HepG2 (cell line): ENCODE measurements around the gene HABP4. TPM values are rescaled to one million over a fixed set of nuclear protein-coding genes. Genes with fewer than 3 reads are reported as not detected.
A peak's percentile ranks its signal among the peaks of the same experiment; 100 is the strongest.

Experiments
- ATAC-seq: fragments of 200-7000 bp; cut with Tn5 transposase; 3 replicates; pipeline ENCODE4 v1.9.1; 2020; ENCODE audit warnings: mild to moderate bottlenecking, moderate library complexity
- BruUV-seq: library from RNA; stranded (reverse); fragments of 400-500 nt; replicated peaks from 2 replicates; lab custom pipeline; 2021; lab: Mats Ljungman, UMichigan
- CTCF ChIA-PET: fragments of 300-600 bp; formaldehyde crosslinking; extraction: SDS; loops from one replicate; lab custom pipeline; 2021; ENCODE audit warnings: low total read pairs, inconsistent platforms, low intra/inter-chr PET ratio; lab: Yijun Ruan, JAX
- POLR2A ChIA-PET: fragments of 350-600 bp; sonication (Branson Sonifier 250); formaldehyde crosslinking; loops from one replicate; lab custom pipeline; 2020; ENCODE audit warnings: antibody characterized with exemption, inconsistent platforms; lab: Yijun Ruan, JAX
- DNase-seq: peaks from one replicate; pipeline ENCODE4 v3.0.0-alpha.2; 2015; ENCODE audit warnings: low spot score
- FAIRE-seq: peaks from 3 replicates; lab custom pipeline; 2011; peaks lifted over from hg19 to GRCh38; lab: Jason Lieb, UNC
- H2AFZ ChIP-seq: one replicate; pipeline ENCODE4 v1.6.1; 2011; ENCODE audit warnings: low read length, inconsistent platforms
- H3K27ac ChIP-seq: fragments of 300-600 bp; 3 replicates; pipeline ENCODE4 v1.8.0; 2011; ENCODE audit warnings: mixed run types, mild to moderate bottlenecking, mixed read lengths, low read length, inconsistent platforms; ENCODE audit not compliant: insufficient read depth; ENCODE audit errors: extremely low read length
- H3K27me3 ChIP-seq, 2 experiments: fragments of 200-600 bp in 1 of 2; 2 replicates in 1 of 2; 3 replicates in 1 of 2; pipeline versions ENCODE4 v1.6.0 to v1.8.0; 2011; ENCODE audit warnings: low read length in 2 of 2, mild to moderate bottlenecking in 2 of 2, moderate library complexity in 2 of 2, inconsistent platforms in 1 of 2; ENCODE audit not compliant: insufficient read depth in 2 of 2, control insufficient read depth in 1 of 2
- H3K36me3 ChIP-seq, 2 experiments: fragments of 200-600 bp in 1 of 2; replicated peaks in 1 of 2; 2 replicates in 1 of 2; 3 replicates in 1 of 2; pipeline versions ENCODE4 v1.5.1 to v1.8.0; 2011; ENCODE audit warnings: low read length in 2 of 2, inconsistent platforms in 1 of 2; ENCODE audit not compliant: insufficient read depth in 2 of 2, control insufficient read depth in 1 of 2
- H3K4me1 ChIP-seq: 2 replicates; pipeline ENCODE4 v1.5.1; 2012; ENCODE audit warnings: low read length, inconsistent platforms; ENCODE audit not compliant: insufficient read depth
- H3K4me2 ChIP-seq: 2 replicates; pipeline ENCODE4 v1.6.0; 2011; ENCODE audit warnings: low read depth, low read length, inconsistent platforms
- H3K4me3 ChIP-seq, 3 experiments: fragments of 200-600 bp in 1 of 3; sonication (generic), shearing (Covaris generic) in 1 of 3; replicated peaks in 1 of 3; 2 replicates each; pipeline ENCODE4 v1.5.1; 2011 to 2016; ENCODE audit warnings: low read length in 3 of 3, inconsistent platforms in 2 of 3, low read depth in 2 of 3, mild to moderate bottlenecking in 2 of 3, control low read depth in 1 of 3, mixed read lengths in 1 of 3; ENCODE audit not compliant: insufficient read depth in 1 of 3
- H3K79me2 ChIP-seq: one replicate; pipeline ENCODE4 v1.6.1; 2011; ENCODE audit warnings: low read length, inconsistent platforms; ENCODE audit not compliant: insufficient read depth
- H3K9ac ChIP-seq: 2 replicates; pipeline ENCODE4 v1.6.0; 2011; ENCODE audit warnings: mild to moderate bottlenecking, low read depth, low read length, inconsistent platforms; ENCODE audit not compliant: insufficient read depth
- H3K9me3 ChIP-seq: 2 replicates; pipeline ENCODE4 v1.5.1; 2012; ENCODE audit warnings: mild to moderate bottlenecking, low read length
- H4K20me1 ChIP-seq: 2 replicates; pipeline ENCODE4 v1.6.0; 2011; ENCODE audit warnings: inconsistent platforms, mild to moderate bottlenecking, low read length, moderate library complexity; ENCODE audit not compliant: insufficient read depth
- ATRX ChIP-seq: sonication (generic); formaldehyde crosslinking; IDR thresholded peaks from 2 replicates; pipeline ENCODE4 v1.4.0; 2020; ENCODE audit warnings: missing genetic modification reagents, borderline replicate concordance
- BCLAF1 ChIP-seq: fragments of 450-650 bp; IDR thresholded peaks from 2 replicates; pipeline ENCODE4 v1.6.1; 2017; ENCODE audit warnings: mild to moderate bottlenecking
- CTCF ChIP-seq: sonication (generic); formaldehyde crosslinking; IDR thresholded peaks from 2 replicates; pipeline ENCODE4 v1.5.0; 2020; ENCODE audit warnings: mild to moderate bottlenecking, missing genetic modification reagents, moderate library complexity
- ELF1 ChIP-seq: sonication (generic); formaldehyde crosslinking; IDR thresholded peaks from 2 replicates; pipeline ENCODE4 v1.4.0; 2020; ENCODE audit warnings: missing genetic modification reagents
- HCFC1 ChIP-seq: fragments of 150-350 bp; IDR thresholded peaks from 2 replicates; pipeline ENCODE4 v1.6.1; 2014; ENCODE audit warnings: low read depth, low read length
- JDP2 ChIP-seq: sonication (generic); formaldehyde crosslinking; IDR thresholded peaks from 2 replicates; pipeline ENCODE4 v1.8.1; 2022; ENCODE audit warnings: missing genetic modification reagents, borderline replicate concordance
- MAFF ChIP-seq: IDR thresholded peaks from 2 replicates; pipeline ENCODE4 v1.6.1; 2011; ENCODE audit warnings: low read depth, low read length, improper control_type of control experiment
- MAFK ChIP-seq, 2 experiments: IDR thresholded peaks in 1 of 2; conservative IDR thresholded peaks in 1 of 2; 2 replicates each; pipeline ENCODE4 v1.6.1; 2011; ENCODE audit warnings: improper control_type of control experiment in 2 of 2, low read length in 2 of 2
- MED1 ChIP-seq: sonication (generic); formaldehyde crosslinking; IDR thresholded peaks from 2 replicates; pipeline ENCODE4 v1.4.0; 2020; ENCODE audit warnings: missing genetic modification reagents
- RAD21 ChIP-seq: fragments of 450-650 bp; formaldehyde crosslinking; IDR thresholded peaks from 2 replicates; pipeline ENCODE4 v1.5.0; 2020; ENCODE audit warnings: mild to moderate bottlenecking
- STAG1 ChIP-seq: sonication (generic); formaldehyde crosslinking; IDR thresholded peaks from 2 replicates; pipeline ENCODE4 v1.4.0; 2020; ENCODE audit warnings: missing genetic modification reagents
- ZBTB49 ChIP-seq: sonication (generic); formaldehyde crosslinking; IDR thresholded peaks from 2 replicates; pipeline ENCODE4 v1.4.0; 2020; ENCODE audit warnings: missing genetic modification reagents, borderline replicate concordance
- ZC3H4 ChIP-seq: sonication (generic); formaldehyde crosslinking; IDR thresholded peaks from 2 replicates; pipeline ENCODE4 v1.4.0; 2020; ENCODE audit warnings: missing genetic modification reagents, borderline replicate concordance
- ZFP36L2 ChIP-seq: sonication (generic); formaldehyde crosslinking; IDR thresholded peaks from 2 replicates; pipeline ENCODE4 v1.4.0; 2020; ENCODE audit warnings: missing genetic modification reagents
- ZFP82 ChIP-seq: sonication (generic); formaldehyde crosslinking; IDR thresholded peaks from 2 replicates; pipeline ENCODE4 v1.5.1; 2020; ENCODE audit warnings: mild to moderate bottlenecking, missing genetic modification reagents, borderline replicate concordance
- ZGPAT ChIP-seq: IDR thresholded peaks from 2 replicates; pipeline ENCODE4 v1.6.1; 2016; ENCODE audit warnings: mild to moderate bottlenecking
- ZNF557 ChIP-seq: sonication (generic); formaldehyde crosslinking; IDR thresholded peaks from 2 replicates; pipeline ENCODE4 v1.4.0; 2020; ENCODE audit warnings: missing genetic modification reagents
- WGBS: methylation state at CpG from one replicate; pipeline ENCODE4 v1.1.6; 2017; ENCODE audit warnings: low lambda C conversion rate; 5-methylcytosine and 5-hydroxymethylcytosine counted together
- in situ Hi-C: cut with HindIII; loops from 2 replicates; pipeline ENCODE4 v1.10.0; 2017; ENCODE audit warnings: low pct_unique_long_range_greater_than_20kb; ENCODE audit not compliant: extremely low pct_ligation_motif_present
- intact Hi-C: fragments of 100-400 bp; cut with micrococcal nuclease; formaldehyde crosslinking; loops from one replicate; pipeline ENCODE4 v1.10.0; 2022; ENCODE audit not compliant: unreplicated experiment
- polyA plus RNA-seq, 8 experiments: library from polyadenylated mRNA; depleted of rRNA in 3 of 8; stranded (reverse) in 7 of 8; unstranded in 1 of 8; fragments of >200 nt; fragmentation: Illumina TruSeq in 4 of 8; extraction: Trizol in 4 of 8; gene quantifications; 2 replicates each; pipeline versions ENCODE4 v1.2.1 to v1.2.3, GENCODE V29; 2011 to 2016; ENCODE audit warnings: low read depth in 4 of 8, missing spikeins in 1 of 8, mixed read lengths in 1 of 8; ENCODE audit not compliant: insufficient read depth in 1 of 8
- total RNA-seq, 5 experiments: library from RNA; depleted of rRNA; stranded (reverse); fragments of >200 nt; fragmentation: Illumina TruSeq; extraction: Trizol; gene quantifications; 2 replicates each; pipeline ENCODE4 v1.2.3, GENCODE V29; 2016; ENCODE audit warnings: low read depth in 1 of 5

HABP4 gene
- total and polyA plus RNA-seq, 2 of the 13 experiments (the other 11 are each of a cell fraction or from before 2014, with no cell fraction given), result 14.3 to 26.6 TPM

- peak; percentile 25 for DNase-seq
- peak; percentile 88 for FAIRE-seq
- TF ChIP-seq MAFF, result 0 out of 2 replicates have a peak, but pooled peaks have one; percentile 19
- TF ChIP-seq JDP2 (CRISPR knock-in tag), result no peak
- TF ChIP-seq ATRX (CRISPR knock-in tag), result no peak
- no peak for TF ChIP-seq ZGPAT (CRISPR knock-in tag)
- peak; percentile 38; the same call in 1 of the 2 replicates for TF ChIP-seq CTCF (CRISPR knock-in tag)
- TF ChIP-seq ZNF557, result no peak
- no peak for TF ChIP-seq ZFP82 (CRISPR knock-in tag)
- TF ChIP-seq MAFK (conservative IDR thresholded peaks at IDR 0.05 in 1 of 2, IDR thresholded peaks at IDR 0.05 in 1 of 2; ENCODE audit: low read length in 2 of 2), result peak in 1 of 2 experiments; percentile 26; a peak in 1 of 4 replicates
- no peak for TF ChIP-seq ELF1 (CRISPR knock-in tag)
- no peak for TF ChIP-seq HCFC1
- peak; percentile 16; the same call in 1 of the 2 replicates for TF ChIP-seq RAD21 (CRISPR knock-in tag)
- no peak for TF ChIP-seq ZC3H4
- TF ChIP-seq STAG1 (CRISPR knock-in tag), result peak; percentile 42
- no peak for TF ChIP-seq ZBTB49 (CRISPR knock-in tag)
- no peak for TF ChIP-seq ZFP36L2 (CRISPR knock-in tag)
- 0 out of 2 replicates have a peak, but pooled peaks have one; percentile 2 for TF ChIP-seq MED1 (CRISPR knock-in tag)
- no peak for TF ChIP-seq BCLAF1
These were observed 3.7 kb downstream of the HABP4 start for GRCh38 chr9:96453625-96454024.

More at GRCh38 chr9:96453625-96454024, 3.7 kb downstream of the HABP4 start:
- Histone ChIP-seq H3K36me3 (peaks cover 0 to 2% of the 10 kb centered on the region in 2 experiments; a peak in 2 of 5 replicates), H2AFZ (no peak overlapping the region), H3K9me3 (no peaks in the 10 kb centered on the region), H3K27me3 (no peaks in the 10 kb centered on the region; a peak in 1 of 5 replicates), H3K27ac (no peak overlapping the region), H4K20me1 (peaks cover 22% of the 10 kb centered on the region; the same call in 1 of the 2 replicates), H3K4me1 (peaks cover 51% of the 10 kb centered on the region), H3K4me2 (peak overlapping the region; percentile 86), H3K79me2 (peaks cover 44% of the 10 kb centered on the region), H3K4me3 (no peak overlapping the region), H3K9ac (no peak overlapping the region)
- BruUV-seq, result no TSS peak
- ATAC-seq, result no peak
- 80% methylated on average over 2 of the region's 2 CpGs for WGBS
- in situ Hi-C loops (no loop called here), intact Hi-C loops (loop anchor here (5.0 kb wide), 2 partner anchors 114 to 164 kb away; partner anchors contain the start of gene CDC14B)
- ChIA-PET CTCF (interaction anchor here (1.1 kb wide), 1 partner anchor 213 kb away, joined by 4 read pairs; no protein-coding TSS in a partner anchor), POLR2A (interaction anchor here (1.2 kb wide), 2 partner anchors 113 to 324 kb away, joined by 3 to 5 read pairs; partner anchors contain the start of gene ZNF510)
